Measurements from ENCODE around the gene CUX1. TPM values are rescaled to one million over a fixed set of nuclear protein-coding genes. Genes with fewer than 3 reads are reported as not detected.
"Not testable (repeated sequence)": the region's sequence is repeated elsewhere in the genome, so short reads cannot be mapped to it uniquely, and the experiment has no call there.

The CUX1 gene
- polyA plus RNA-seq, 3 donors: 94.4 to 104 (median 98.5) TPM

GRCh38 chr7:102305414-102306268 is 488.2 kb downstream of the CUX1 start:
- no peak for DNase-seq (ENCODE audit: low read depth in 3 of 3, low spot score in 2 of 3)

GRCh38 chr7:102306916-102307677 is 489.7 kb downstream of the CUX1 start:
- peak in 1 of 3 donors; percentile 47 for DNase-seq (ENCODE audit: low read depth in 3 of 3, low spot score in 2 of 3)

GRCh38 chr7:102310414-102310815 is 493.0 kb downstream of the CUX1 start:
- DNase-seq (ENCODE audit: low read depth in 3 of 3, low spot score in 2 of 3): no peak

GRCh38 chr7:102312317-102312716 is 494.9 kb downstream of the CUX1 start:
- DNase-seq (ENCODE audit: low read depth in 3 of 3, low spot score in 2 of 3): no peak

GRCh38 chr7:102313997-102314780 is 496.8 kb downstream of the CUX1 start:
- DNase-seq (ENCODE audit: low read depth in 3 of 3, low spot score in 2 of 3): no peak

- DNase-seq (ENCODE audit: low read depth in 3 of 3, low spot score in 2 of 3): no peak
Observed at GRCh38 chr7:102317231-102318059, 500.0 kb downstream of the CUX1 start.

GRCh38 chr7:102318482-102318971 is 501.1 kb downstream of the CUX1 start:
- DNase-seq (ENCODE audit: low read depth in 3 of 3, low spot score in 2 of 3): no peak

GRCh38 chr7:102319671-102320070 is 502.2 kb downstream of the CUX1 start:
- no peak for DNase-seq (ENCODE audit: low read depth in 3 of 3, low spot score in 2 of 3)

GRCh38 chr7:102320181-102320580 is 502.8 kb downstream of the CUX1 start:
- no peak for DNase-seq (ENCODE audit: low read depth in 3 of 3, low spot score in 2 of 3)

GRCh38 chr7:102320601-102321350 is 503.4 kb downstream of the CUX1 start:
- DNase-seq (ENCODE audit: low read depth in 3 of 3, low spot score in 2 of 3): no peak

- peak in 1 of 3 donors; percentile 32 for DNase-seq (ENCODE audit: low read depth in 3 of 3, low spot score in 2 of 3)
Observed at GRCh38 chr7:102321351-102322201, 504.1 kb downstream of the CUX1 start.

- no peak for DNase-seq (ENCODE audit: low read depth in 3 of 3, low spot score in 2 of 3)
Observed at GRCh38 chr7:102322202-102322715, 504.8 kb downstream of the CUX1 start.

- DNase-seq (ENCODE audit: low read depth in 3 of 3, low spot score in 2 of 3): no peak
Observed at GRCh38 chr7:102323914-102324195, 506.4 kb downstream of the CUX1 start.

GRCh38 chr7:102325106-102325505 is 507.7 kb downstream of the CUX1 start:
- not testable (repeated sequence) for DNase-seq (ENCODE audit: low read depth in 3 of 3, low spot score in 2 of 3)

GRCh38 chr7:102326157-102326889 is 508.9 kb downstream of the CUX1 start:
- no peak for DNase-seq (ENCODE audit: low read depth in 3 of 3, low spot score in 2 of 3)

GRCh38 chr7:102327183-102327582 is 509.8 kb downstream of the CUX1 start:
- DNase-seq (ENCODE audit: low read depth in 3 of 3, low spot score in 2 of 3): not testable (repeated sequence)

- not testable (repeated sequence) for DNase-seq (ENCODE audit: low read depth in 3 of 3, low spot score in 2 of 3)
Observed at GRCh38 chr7:102328863-102329262, 511.4 kb downstream of the CUX1 start.

GRCh38 chr7:102329366-102329765 is 511.9 kb downstream of the CUX1 start:
- not testable (repeated sequence) for DNase-seq (ENCODE audit: low read depth in 3 of 3, low spot score in 2 of 3)

Measured in right renal cortex interstitium (tissue), 3 donors.